NCI-H1694 (cell line): ENCODE measurements around the gene RAPGEF1.
A peak's percentile ranks its signal among the peaks of the same experiment; 100 is the strongest.
"Not testable (repeated sequence)": the region's sequence is repeated elsewhere in the genome, so short reads cannot be mapped to it uniquely, and the experiment has no call there.

Experiments used
- DNase-seq: peaks from one replicate; lab custom pipeline; 2025; lab: John Stamatoyannopoulos, UW

Gene RAPGEF1

DNA sequence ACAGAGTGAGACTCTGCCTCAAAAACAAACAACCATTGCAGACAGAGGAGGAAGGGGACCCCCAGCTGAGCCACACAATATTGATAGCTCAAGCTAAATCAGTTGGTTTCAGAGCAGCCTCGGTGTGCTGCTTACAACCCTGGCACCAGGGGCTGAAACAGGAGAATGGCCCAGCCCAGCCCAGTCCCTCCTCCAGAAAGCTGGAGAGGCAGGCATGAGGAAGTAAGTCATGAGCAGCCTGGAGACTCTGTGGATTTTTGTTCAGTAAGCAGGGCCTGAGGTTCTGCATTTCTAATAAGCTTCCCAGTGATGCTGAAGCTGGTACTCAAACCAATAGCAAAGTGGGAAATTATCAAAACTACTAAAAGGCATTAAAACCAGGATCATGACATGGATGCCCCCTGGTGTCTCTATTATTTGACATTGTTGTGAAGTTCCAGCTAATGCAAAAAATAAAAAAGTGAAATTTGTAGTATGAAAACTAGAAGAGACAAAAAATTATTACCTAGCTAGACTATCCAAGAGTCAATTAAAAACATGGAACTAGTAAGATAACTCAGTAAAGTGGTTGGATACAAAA, 180.4 kb downstream of the RAPGEF1 start:
- DNase-seq = no peak

- no peak for DNase-seq
Measured at GRCh38 chr9:131557855-131558548, 181.9 kb downstream of the RAPGEF1 start.

- DNase-seq = no peak
Measured at GRCh38 chr9:131555841-131556673, 183.8 kb downstream of the RAPGEF1 start.

GRCh38 chr9:131554843-131555351, 185.0 kb downstream of the RAPGEF1 start:
- no peak for DNase-seq

GRCh38 chr9:131554087-131554842, 185.6 kb downstream of the RAPGEF1 start:
- no peak for DNase-seq

DNA sequence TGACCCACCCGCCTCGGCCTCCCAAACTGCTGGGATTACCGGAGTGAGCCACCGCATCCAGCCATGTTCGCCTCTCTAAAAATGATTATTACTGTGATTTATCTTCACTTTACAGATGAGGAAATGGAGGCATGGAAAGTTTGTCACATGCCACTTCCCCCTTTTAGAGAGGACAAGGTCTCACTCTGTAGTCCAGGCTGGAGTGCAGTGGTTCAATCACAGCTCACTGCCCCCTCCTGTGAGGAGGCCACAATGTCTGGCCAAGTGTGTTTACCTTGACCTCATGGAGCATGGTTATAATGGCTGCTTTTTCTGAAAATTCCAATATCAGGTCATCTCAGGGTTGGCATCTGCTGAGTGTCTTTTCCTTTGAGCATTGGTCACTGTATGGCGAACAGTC, 187.8 kb downstream of the RAPGEF1 start:
- DNase-seq = no peak

DNA sequence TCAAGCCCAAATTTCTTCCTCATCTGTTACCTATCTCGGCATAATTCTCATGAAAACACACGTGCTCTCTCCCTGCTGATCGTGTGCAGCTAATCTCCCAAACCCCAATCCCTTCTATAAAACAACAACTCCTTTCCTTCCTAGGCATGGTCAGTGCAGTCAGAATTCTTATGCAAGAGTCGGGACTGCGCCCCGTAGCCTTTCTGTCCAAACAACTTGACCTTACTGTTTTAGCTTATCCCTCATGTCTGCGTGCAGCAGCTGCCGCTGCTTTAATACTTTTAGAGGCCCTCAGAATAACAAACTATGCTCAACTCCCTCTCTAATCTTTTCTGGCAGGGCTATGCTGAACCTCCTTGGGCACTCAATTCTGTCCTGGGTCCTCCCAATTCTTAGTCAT, 189.4 kb downstream of the RAPGEF1 start:
- DNase-seq = not testable (repeated sequence)

DNA sequence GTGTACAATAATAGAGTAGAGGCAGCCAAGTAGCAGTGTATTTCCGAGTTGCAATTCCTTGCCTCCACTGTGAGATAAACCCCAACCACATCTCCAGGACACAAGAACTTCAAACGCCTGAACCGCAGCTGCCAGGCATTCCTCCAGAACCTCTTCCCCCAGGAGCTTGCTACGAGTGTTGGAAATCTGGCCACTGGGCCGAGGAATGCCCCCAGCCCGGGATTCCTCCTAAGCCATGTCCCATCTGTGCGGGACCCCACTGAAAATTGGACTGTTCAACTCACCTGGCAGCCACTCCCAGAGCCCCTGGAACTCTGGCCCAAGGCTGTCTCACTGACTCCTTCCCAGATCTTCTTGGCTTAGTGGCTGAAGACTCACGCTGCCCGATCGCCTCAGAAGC, 190.7 kb downstream of the RAPGEF1 start:
- not testable (repeated sequence) for DNase-seq

DNA sequence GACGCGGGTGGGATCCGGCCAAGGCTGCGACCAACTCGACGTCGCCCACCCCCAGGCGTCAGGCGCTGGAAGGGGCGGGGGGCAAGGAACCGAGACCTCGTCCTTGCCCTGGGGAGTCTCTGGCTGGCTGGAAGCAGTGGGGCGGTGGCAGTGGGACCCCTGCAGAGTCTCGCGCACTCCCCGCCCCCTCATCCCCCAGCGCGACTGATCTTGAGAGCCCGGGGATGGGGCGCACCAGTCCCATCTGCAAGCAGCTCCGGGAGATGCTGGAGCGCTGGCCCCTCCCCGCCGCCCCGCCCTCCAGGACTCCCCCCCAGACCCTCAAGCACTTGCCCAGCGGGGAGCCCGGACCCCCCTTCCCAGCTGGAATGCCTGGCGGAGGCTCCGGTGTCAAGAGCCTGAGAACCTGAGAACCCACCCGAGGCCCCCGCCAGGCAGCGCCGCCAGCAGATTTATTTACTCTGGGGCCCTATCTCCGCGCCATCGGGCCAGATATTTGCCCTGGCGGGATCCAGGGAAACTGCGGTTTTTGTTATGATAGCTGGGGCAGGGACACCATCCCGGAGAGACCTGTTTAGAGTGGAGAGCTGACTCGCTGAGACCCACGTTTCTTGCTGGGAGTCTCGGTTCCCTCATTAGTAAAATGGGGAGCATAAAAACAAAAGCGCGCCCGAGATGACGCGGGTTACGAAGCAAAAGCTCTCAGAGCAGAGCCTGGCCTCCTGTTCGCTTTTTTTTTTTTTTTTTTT, 193.4 kb downstream of the RAPGEF1 start:
- peak; percentile 13 for DNase-seq

GRCh38 chr9:131545786-131546335, 194.0 kb downstream of the RAPGEF1 start:
- DNase-seq = no peak

DNA sequence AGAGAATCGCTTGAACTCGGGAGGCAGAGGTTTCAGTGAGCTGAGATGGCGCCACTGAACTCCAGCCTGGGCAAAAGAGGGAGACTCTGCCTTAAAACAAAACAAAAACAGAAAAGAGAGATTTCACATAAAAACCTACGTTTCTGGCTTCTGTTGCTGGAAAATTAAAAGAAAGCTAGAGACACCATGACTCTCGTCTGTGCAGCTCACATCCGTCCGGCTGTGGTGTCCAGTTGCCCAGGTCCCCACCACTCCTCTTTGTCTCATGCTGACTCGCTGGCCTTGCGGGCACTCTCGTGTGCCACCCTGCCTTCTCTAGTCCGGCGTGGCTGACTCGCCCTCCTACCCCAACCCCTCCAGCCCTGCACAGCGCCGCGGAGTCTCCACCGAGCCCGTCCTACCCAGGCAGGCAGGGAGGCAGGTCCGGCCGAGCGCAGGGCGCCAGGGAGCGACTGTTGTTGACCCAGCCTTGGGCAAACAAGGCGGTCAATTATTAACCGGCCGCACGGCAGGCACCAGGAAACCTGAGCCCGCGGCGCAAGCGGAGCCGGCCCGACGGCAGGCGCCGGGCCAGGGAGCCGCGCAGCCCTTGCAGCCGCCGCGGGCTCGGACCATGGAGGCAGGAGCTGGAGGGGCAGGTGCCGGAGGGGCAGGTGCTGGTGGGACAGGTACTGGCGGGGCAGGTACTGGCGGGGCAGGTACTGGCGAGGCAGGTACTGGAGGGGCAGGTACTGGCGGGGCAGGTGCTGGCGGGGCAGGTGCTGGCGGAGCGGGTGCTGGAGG, 194.7 kb downstream of the RAPGEF1 start, which contains the start of gene PRRT1B:
PRRT1B (plus strand) TSS at position 521 of the 783 bp plus-strand sequence; CDS start at position 614, 93 bp downstream.
- DNase-seq = no peak

DNA sequence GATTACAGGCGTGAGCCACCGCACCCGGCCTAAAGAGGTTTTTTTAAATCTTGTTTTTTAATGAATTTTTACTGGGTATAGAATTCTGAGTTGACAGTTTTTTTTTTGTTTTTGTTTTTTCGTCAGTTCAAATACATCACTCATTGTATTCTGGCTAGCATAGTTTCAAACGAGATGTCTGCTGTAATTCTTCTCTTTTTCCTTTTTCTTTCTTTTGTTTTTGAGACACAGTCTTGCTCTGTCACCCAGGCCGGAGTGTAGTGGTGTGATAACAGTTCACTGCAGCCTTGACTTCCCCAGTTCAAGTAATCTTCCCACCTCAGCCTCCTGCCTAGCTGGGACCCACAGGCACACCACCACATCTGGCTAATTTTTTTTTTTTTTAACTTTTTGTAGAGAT, 196.7 kb downstream of the RAPGEF1 start:
- DNase-seq = no peak

- no peak for DNase-seq
Measured at GRCh38 chr9:131539223-131539923, 200.5 kb downstream of the RAPGEF1 start.

GRCh38 chr9:131537946-131538345, 201.9 kb downstream of the RAPGEF1 start:
- DNase-seq = no peak

- no peak for DNase-seq
Measured at GRCh38 chr9:131534721-131535237, 205.1 kb downstream of the RAPGEF1 start.

GRCh38 chr9:131530920-131531832, 208.7 kb downstream of the RAPGEF1 start, which contains the start of gene UCK1:
TSS of gene UCK1 (minus strand) at chr9:131531263. CDS start at chr9:131531174, 89 bp downstream.
- DNase-seq = peak; percentile 82

- DNase-seq = no peak
Measured at GRCh38 chr9:131530546-131530919, 209.3 kb downstream of the RAPGEF1 start.
